GM12878 (cell line): ENCODE data around the gene FUS. TPM values are rescaled to one million over a fixed set of nuclear protein-coding genes. Genes with fewer than 3 reads are reported as not detected.

ENCODE experiments used
- ATAC-seq: fragments of 200-7000 bp; cut with Tn5 transposase; 3 replicates; pipeline ENCODE4 v1.9.1; 2020; ENCODE audit warnings: mild to moderate bottlenecking, moderate library complexity
- BruUV-seq: library from RNA; stranded (reverse); fragments of 400-500 nt; replicated peaks from 2 replicates; lab custom pipeline; 2021; lab: Mats Ljungman, UMichigan
- CTCF ChIA-PET: fragments of 300-600 bp; sonication (Branson Sonifier 250); formaldehyde crosslinking; extraction: SDS; loops from one replicate; lab custom pipeline; 2021; ENCODE audit warnings: inconsistent platforms; lab: Yijun Ruan, JAX
- POLR2A ChIA-PET: fragments of 350-600 bp; formaldehyde crosslinking; extraction: SDS; loops from one replicate; lab custom pipeline; 2021; ENCODE audit warnings: inconsistent platforms; lab: Charles Lee
- RAD21 ChIA-PET: fragments of 300-600 bp; sonication (Branson Sonifier 250); formaldehyde crosslinking; loops from one replicate; lab custom pipeline; 2023; ENCODE audit warnings: antibody characterized with exemption; ENCODE audit not compliant: unreplicated experiment; lab: Charles Lee
- SMC1A ChIA-PET: fragments of 300-600 bp; sonication (Branson Sonifier 250); formaldehyde crosslinking; loops from one replicate; lab custom pipeline; 2023; ENCODE audit not compliant: unreplicated experiment, uncharacterized antibody; lab: Charles Lee
- DNase-seq: peaks from one replicate; pipeline ENCODE4 v3.0.0-alpha.2; 2011; ENCODE audit warnings: low read depth, low spot score
- FAIRE-seq: peaks from 3 replicates; lab custom pipeline; 2011; peaks lifted over from hg19 to GRCh38; lab: Jason Lieb, UNC
- H2AFZ ChIP-seq: 2 replicates; pipeline ENCODE4 v1.6.0; 2011; ENCODE audit warnings: low read depth, low read length, control low read depth; ENCODE audit not compliant: control insufficient read depth
- H3K27ac ChIP-seq: 2 replicates; pipeline ENCODE4 v1.5.1; 2011; ENCODE audit warnings: control low read depth; ENCODE audit not compliant: control insufficient read depth, insufficient read depth
- H3K27me3 ChIP-seq, 2 experiments: replicated peaks in 1 of 2; 2 replicates each; pipeline versions ENCODE4 v1.6.0 to v1.6.1; 2011; ENCODE audit warnings: low read length in 1 of 2; ENCODE audit not compliant: control insufficient read depth in 2 of 2, insufficient read depth in 2 of 2
- H3K36me3 ChIP-seq, 2 experiments: 2 replicates each; pipeline ENCODE4 v1.5.1; 2011; ENCODE audit warnings: low read length in 1 of 2; ENCODE audit not compliant: control insufficient read depth in 2 of 2, insufficient read depth in 2 of 2
- H3K4me1 ChIP-seq: 2 replicates; pipeline ENCODE4 v1.6.1; 2011; ENCODE audit warnings: mild to moderate bottlenecking, low read length, moderate library complexity, mixed read lengths; ENCODE audit not compliant: control insufficient read depth, insufficient read depth
- H3K4me2 ChIP-seq: 2 replicates; pipeline ENCODE4 v1.6.0; 2011; ENCODE audit warnings: control low read depth; ENCODE audit not compliant: control insufficient read depth, insufficient read depth
- H3K4me3 ChIP-seq: fragments of 200-600 bp; sonication (generic); 2 replicates; pipeline ENCODE4 v1.5.1; 2016
- H3K79me2 ChIP-seq: 2 replicates; pipeline ENCODE4 v1.6.0; 2011; ENCODE audit warnings: low read length; ENCODE audit not compliant: control insufficient read depth, insufficient read depth
- H3K9ac ChIP-seq: 2 replicates; pipeline ENCODE4 v1.8.0; 2011; ENCODE audit warnings: low read length, control low read depth, mixed read lengths; ENCODE audit not compliant: control insufficient read depth, insufficient read depth
- H3K9me3 ChIP-seq: replicated peaks from 3 replicates; pipeline ENCODE4 v1.5.1; 2011; ENCODE audit warnings: mild to moderate bottlenecking, low read length; ENCODE audit not compliant: control insufficient read depth, insufficient read depth
- H4K20me1 ChIP-seq: 2 replicates; pipeline ENCODE4 v1.6.0; 2011; ENCODE audit not compliant: control insufficient read depth, insufficient read depth
- LARP7 ChIP-seq: fragments of 450-650 bp; IDR thresholded peaks from 2 replicates; pipeline ENCODE4 v1.6.1; 2017; ENCODE audit warnings: mild to moderate bottlenecking
- MEF2B ChIP-seq: fragments of 450-650 bp; IDR thresholded peaks from 2 replicates; pipeline ENCODE4 v1.6.1; 2018; ENCODE audit warnings: mild to moderate bottlenecking, moderate library complexity; ENCODE audit not compliant: partially characterized antibody, poor library complexity, severe bottlenecking
- PAX8 ChIP-seq: fragments of 450-650 bp; IDR thresholded peaks from 2 replicates; pipeline ENCODE4 v1.6.1; 2017; ENCODE audit warnings: mild to moderate bottlenecking, moderate library complexity
- RELA ChIP-seq: fragments of 450-650 bp; IDR thresholded peaks from 2 replicates; pipeline ENCODE4 v1.8.0; 2014; ENCODE audit warnings: borderline replicate concordance; ENCODE audit not compliant: partially characterized antibody
- RUNX3 ChIP-seq: IDR thresholded peaks from 2 replicates; pipeline ENCODE4 v1.6.1; 2012; ENCODE audit warnings: low read length, inconsistent platforms
- WGBS: methylation state at CpG from one replicate; pipeline ENCODE4 v1.1.6; 2016; ENCODE audit warnings: low lambda C conversion rate; ENCODE audit not compliant: insufficient replicate concordance, insufficient coverage; ENCODE audit errors: missing lambda C conversion rate; 5-methylcytosine and 5-hydroxymethylcytosine counted together
- in situ Hi-C: fragments of 300-500 bp; cut with MboI; formaldehyde crosslinking; loops from 9 replicates; pipeline ENCODE4 v1.14.3; 2018; ENCODE audit warnings: mixed read lengths
- intact Hi-C: fragments of 100-400 bp; cut with micrococcal nuclease; formaldehyde crosslinking; loops from one replicate; pipeline ENCODE4 v1.14.2; 2022; ENCODE audit not compliant: unreplicated experiment
- polyA plus RNA-seq, 11 experiments: library from polyadenylated mRNA; depleted of rRNA in 4 of 11; unstranded in 6 of 11; stranded (reverse) in 5 of 11; fragments of >200 nt; fragmentation: Nextera tagmentation in 4 of 11; fragmentation: Illumina TruSeq in 1 of 11; extraction: Ambion mirVana in 4 of 11; extraction: Trizol in 1 of 11; gene quantifications; 1 replicate in 1 of 11; 2 replicates in 10 of 11; pipeline versions ENCODE4 v1.2.1 to v1.2.3, GENCODE V29; 2011 to 2016; ENCODE audit warnings: inconsistent platforms in 2 of 11, missing spikeins in 2 of 11, low read depth in 1 of 11
- total RNA-seq, 4 experiments: library from RNA; depleted of rRNA in 3 of 4; stranded (reverse); fragments of >200 nt in 3 of 4; fragmentation: Illumina TruSeq in 1 of 4; extraction: Trizol in 1 of 4; gene quantifications; 2 replicates each; pipeline versions ENCODE4 v1.2.1 to v1.2.3, GENCODE V29; 2013 to 2021
- TF ChIP-seq, protein P1 (sequence below): fragments of 450-650 bp; IDR thresholded peaks from 2 replicates; pipeline ENCODE4 v1.6.1; 2018; ENCODE audit warnings: mild to moderate bottlenecking, low read depth, moderate library complexity; ENCODE audit not compliant: partially characterized antibody
- TF ChIP-seq, protein P2 (sequence below): fragments of 450-650 bp; formaldehyde crosslinking; IDR thresholded peaks from 2 replicates; pipeline ENCODE4 v1.4.0; 2020; ENCODE audit warnings: mild to moderate bottlenecking, moderate library complexity
- TF ChIP-seq, protein P3 (sequence below): fragments of 450-650 bp; formaldehyde crosslinking; IDR thresholded peaks from 2 replicates; pipeline ENCODE4 v1.5.0; 2022; ENCODE audit warnings: mild to moderate bottlenecking, missing genetic modification characterization

Gene FUS
- total and polyA plus RNA-seq, 10 of the 15 experiments (the other 5 are each of a cell fraction or from before 2014, with no cell fraction given) = 46.8 to 521 (median 347) TPM

DNA sequence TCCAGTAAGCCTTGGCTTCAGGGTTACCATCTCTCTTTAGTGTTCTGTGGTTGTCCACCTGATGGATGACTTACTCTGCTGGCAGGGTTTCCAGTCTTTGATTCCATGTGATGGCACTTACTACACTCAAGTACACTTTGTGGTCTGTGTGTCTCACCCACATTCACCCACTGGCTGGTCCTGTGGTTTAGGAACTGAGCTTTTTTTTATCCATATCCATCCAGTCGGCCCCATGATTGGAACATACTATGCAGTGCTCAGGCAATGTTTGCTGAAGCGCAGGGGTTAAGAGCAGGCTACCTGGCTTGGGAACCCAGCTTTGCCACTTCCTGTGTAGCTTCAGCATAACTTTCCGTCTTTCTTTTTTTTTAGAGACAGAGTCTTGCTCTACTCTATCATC, 2.8 kb upstream of the FUS start:
- POLR2A ChIA-PET = interaction anchor here (0.6 to 2.0 kb wide), 5 partner anchors 20 to 60 kb away, joined by 3 to 10 read pairs (median 3); partner anchors contain the start of gene KAT8
- SMC1A ChIA-PET = no interaction called here
- WGBS = 14% methylated on average over 3 of the region's 3 CpGs
- H3K9ac ChIP-seq = no peak overlapping the region
- CTCF ChIA-PET = interaction anchor here (1.1 to 2.9 kb wide), 4 partner anchors 35 to 283 kb away, joined by 3 to 7 read pairs (median 4); partner anchors contain the start of gene ARMC5
- DNase-seq (no peak), ATAC-seq (no peak), FAIRE-seq (peak; percentile 66)
- H2AFZ ChIP-seq = peak overlapping the region; percentile 68
- H3K27ac ChIP-seq = no peak overlapping the region
- H3K4me3 ChIP-seq = no peak overlapping the region
- intact Hi-C loops = no loop called here
- TF ChIP-seq PAX8 (no peak), RUNX3 (peak; percentile 54), MEF2B (no peak), RELA (no peak), LARP7 (no peak)
- TF ChIP-seq, protein P1, sequence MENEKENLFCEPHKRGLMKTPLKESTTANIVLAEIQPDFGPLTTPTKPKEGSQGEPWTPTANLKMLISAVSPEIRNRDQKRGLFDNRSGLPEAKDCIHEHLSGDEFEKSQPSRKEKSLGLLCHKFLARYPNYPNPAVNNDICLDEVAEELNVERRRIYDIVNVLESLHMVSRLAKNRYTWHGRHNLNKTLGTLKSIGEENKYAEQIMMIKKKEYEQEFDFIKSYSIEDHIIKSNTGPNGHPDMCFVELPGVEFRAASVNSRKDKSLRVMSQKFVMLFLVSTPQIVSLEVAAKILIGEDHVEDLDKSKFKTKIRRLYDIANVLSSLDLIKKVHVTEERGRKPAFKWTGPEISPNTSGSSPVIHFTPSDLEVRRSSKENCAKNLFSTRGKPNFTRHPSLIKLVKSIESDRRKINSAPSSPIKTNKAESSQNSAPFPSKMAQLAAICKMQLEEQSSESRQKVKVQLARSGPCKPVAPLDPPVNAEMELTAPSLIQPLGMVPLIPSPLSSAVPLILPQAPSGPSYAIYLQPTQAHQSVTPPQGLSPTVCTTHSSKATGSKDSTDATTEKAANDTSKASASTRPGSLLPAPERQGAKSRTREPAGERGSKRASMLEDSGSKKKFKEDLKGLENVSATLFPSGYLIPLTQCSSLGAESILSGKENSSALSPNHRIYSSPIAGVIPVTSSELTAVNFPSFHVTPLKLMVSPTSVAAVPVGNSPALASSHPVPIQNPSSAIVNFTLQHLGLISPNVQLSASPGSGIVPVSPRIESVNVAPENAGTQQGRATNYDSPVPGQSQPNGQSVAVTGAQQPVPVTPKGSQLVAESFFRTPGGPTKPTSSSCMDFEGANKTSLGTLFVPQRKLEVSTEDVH = no peak
- TF ChIP-seq, protein P2, sequence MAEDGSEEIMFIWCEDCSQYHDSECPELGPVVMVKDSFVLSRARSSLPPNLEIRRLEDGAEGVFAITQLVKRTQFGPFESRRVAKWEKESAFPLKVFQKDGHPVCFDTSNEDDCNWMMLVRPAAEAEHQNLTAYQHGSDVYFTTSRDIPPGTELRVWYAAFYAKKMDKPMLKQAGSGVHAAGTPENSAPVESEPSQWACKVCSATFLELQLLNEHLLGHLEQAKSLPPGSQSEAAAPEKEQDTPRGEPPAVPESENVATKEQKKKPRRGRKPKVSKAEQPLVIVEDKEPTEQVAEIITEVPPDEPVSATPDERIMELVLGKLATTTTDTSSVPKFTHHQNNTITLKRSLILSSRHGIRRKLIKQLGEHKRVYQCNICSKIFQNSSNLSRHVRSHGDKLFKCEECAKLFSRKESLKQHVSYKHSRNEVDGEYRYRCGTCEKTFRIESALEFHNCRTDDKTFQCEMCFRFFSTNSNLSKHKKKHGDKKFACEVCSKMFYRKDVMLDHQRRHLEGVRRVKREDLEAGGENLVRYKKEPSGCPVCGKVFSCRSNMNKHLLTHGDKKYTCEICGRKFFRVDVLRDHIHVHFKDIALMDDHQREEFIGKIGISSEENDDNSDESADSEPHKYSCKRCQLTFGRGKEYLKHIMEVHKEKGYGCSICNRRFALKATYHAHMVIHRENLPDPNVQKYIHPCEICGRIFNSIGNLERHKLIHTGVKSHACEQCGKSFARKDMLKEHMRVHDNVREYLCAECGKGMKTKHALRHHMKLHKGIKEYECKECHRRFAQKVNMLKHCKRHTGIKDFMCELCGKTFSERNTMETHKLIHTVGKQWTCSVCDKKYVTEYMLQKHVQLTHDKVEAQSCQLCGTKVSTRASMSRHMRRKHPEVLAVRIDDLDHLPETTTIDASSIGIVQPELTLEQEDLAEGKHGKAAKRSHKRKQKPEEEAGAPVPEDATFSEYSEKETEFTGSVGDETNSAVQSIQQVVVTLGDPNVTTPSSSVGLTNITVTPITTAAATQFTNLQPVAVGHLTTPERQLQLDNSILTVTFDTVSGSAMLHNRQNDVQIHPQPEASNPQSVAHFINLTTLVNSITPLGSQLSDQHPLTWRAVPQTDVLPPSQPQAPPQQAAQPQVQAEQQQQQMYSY (CRISPR knock-in tag) = no peak
- TF ChIP-seq, protein P3, sequence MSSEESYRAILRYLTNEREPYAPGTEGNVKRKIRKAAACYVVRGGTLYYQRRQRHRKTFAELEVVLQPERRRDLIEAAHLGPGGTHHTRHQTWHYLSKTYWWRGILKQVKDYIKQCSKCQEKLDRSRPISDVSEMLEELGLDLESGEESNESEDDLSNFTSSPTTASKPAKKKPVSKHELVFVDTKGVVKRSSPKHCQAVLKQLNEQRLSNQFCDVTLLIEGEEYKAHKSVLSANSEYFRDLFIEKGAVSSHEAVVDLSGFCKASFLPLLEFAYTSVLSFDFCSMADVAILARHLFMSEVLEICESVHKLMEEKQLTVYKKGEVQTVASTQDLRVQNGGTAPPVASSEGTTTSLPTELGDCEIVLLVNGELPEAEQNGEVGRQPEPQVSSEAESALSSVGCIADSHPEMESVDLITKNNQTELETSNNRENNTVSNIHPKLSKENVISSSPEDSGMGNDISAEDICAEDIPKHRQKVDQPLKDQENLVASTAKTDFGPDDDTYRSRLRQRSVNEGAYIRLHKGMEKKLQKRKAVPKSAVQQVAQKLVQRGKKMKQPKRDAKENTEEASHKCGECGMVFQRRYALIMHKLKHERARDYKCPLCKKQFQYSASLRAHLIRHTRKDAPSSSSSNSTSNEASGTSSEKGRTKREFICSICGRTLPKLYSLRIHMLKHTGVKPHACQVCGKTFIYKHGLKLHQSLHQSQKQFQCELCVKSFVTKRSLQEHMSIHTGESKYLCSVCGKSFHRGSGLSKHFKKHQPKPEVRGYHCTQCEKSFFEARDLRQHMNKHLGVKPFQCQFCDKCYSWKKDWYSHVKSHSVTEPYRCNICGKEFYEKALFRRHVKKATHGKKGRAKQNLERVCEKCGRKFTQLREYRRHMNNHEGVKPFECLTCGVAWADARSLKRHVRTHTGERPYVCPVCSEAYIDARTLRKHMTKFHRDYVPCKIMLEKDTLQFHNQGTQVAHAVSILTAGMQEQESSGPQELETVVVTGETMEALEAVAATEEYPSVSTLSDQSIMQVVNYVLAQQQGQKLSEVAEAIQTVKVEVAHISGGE (CRISPR knock-in tag) = no peak
- H3K4me1 ChIP-seq = peaks cover 22% of the 10 kb centered on the region
- H3K27me3 ChIP-seq = no peaks in the 10 kb centered on the region
- no peaks in the 10 kb centered on the region for H3K36me3 ChIP-seq
- H3K79me2 ChIP-seq = peaks cover 27% of the 10 kb centered on the region
- H3K9me3 ChIP-seq = 0 out of 3 replicates have a peak, but pooled peaks cover 1% of the 10 kb centered on the region
- RAD21 ChIA-PET = interaction anchor here (0.7 to 1.5 kb wide), 5 partner anchors 12 to 284 kb away, joined by 3 to 6 read pairs (median 3); no protein-coding TSS in a partner anchor
- peaks cover 9% of the 10 kb centered on the region for H4K20me1 ChIP-seq
- H3K4me2 ChIP-seq = peak overlapping the region; percentile 48; the same call in 1 of the 2 replicates
- in situ Hi-C loops = no loop called here
- BruUV-seq = no TSS peak
